Gastroesophageal sphincter (tissue), 4 donors: Measurements from ENCODE around the gene SDS. TPM values are rescaled to one million over a fixed set of nuclear protein-coding genes. Genes with fewer than 3 reads are reported as not detected.

Experiments used
- ATAC-seq: fragments of 150-250 bp; one replicate; pipeline ENCODE4 v1.9.1; 2016; ENCODE audit warnings: mild to moderate bottlenecking, moderate library complexity
- H3K27ac ChIP-seq, 4 donors: fragments of 200-600 bp; sonication (generic) in 3 of 4; 1 replicate in 3 of 4; 2 replicates in 1 of 4; pipeline ENCODE4 v1.5.1; 2016 to 2019
- H3K27me3 ChIP-seq: fragments of 200-600 bp; sonication (generic); one replicate; pipeline ENCODE4 v1.5.1; 2019
- H3K36me3 ChIP-seq, 2 donors: fragments of 200-600 bp; sonication (generic); one replicate each; pipeline ENCODE4 v1.5.1; 2019; ENCODE audit warnings: control low read depth in 1 of 2
- H3K4me1 ChIP-seq, 3 donors: fragments of 200-600 bp; sonication (generic); 1 replicate in 2 of 3; 2 replicates in 1 of 3; pipeline ENCODE4 v1.5.1; 2016 to 2019; ENCODE audit warnings: control low read depth in 2 of 3
- H3K4me3 ChIP-seq, 2 donors: fragments of 200-600 bp; sonication (generic); one replicate each; pipeline ENCODE4 v1.5.1; 2019; ENCODE audit warnings: mild to moderate bottlenecking in 1 of 2, moderate library complexity in 1 of 2
- H3K9me3 ChIP-seq, 3 donors: fragments of 200-600 bp; sonication (generic); one replicate each; pipeline ENCODE4 v1.5.1; 2017 to 2019; ENCODE audit warnings: control low read depth in 2 of 3
- CTCF ChIP-seq, 4 experiments: fragments of 200-600 bp in 2 of 4; fragments of 450-650 bp in 2 of 4; sonication (generic) in 1 of 4; IDR thresholded peaks; one replicate each; pipeline ENCODE4 v1.5.1; 2017 to 2019; ENCODE audit warnings: antibody characterized with exemption in 4 of 4, mild to moderate bottlenecking in 2 of 4, moderate library complexity in 2 of 4
- EP300 ChIP-seq: sonication (generic); formaldehyde crosslinking; IDR thresholded peaks from one replicate; pipeline ENCODE4 v1.6.1; 2017; ENCODE audit warnings: antibody characterized with exemption, mild to moderate bottlenecking
- POLR2A ChIP-seq, 2 donors: fragments of 450-650 bp; IDR thresholded peaks; one replicate each; pipeline ENCODE4 v1.6.1; 2017; ENCODE audit warnings: antibody characterized with exemption in 2 of 2, mild to moderate bottlenecking in 2 of 2, moderate library complexity in 1 of 2
- POLR2AphosphoS5 ChIP-seq: sonication (generic); formaldehyde crosslinking; IDR thresholded peaks from one replicate; pipeline ENCODE4 v1.6.1; 2017; ENCODE audit warnings: antibody characterized with exemption
- WGBS, 2 donors: methylation state at CpG; one replicate each; pipeline ENCODE4 v1.1.5; 2018; ENCODE audit warnings: low coverage in 1 of 2; 5-methylcytosine and 5-hydroxymethylcytosine counted together
- total RNA-seq, 4 donors: library from RNA; depleted of rRNA; stranded (reverse); fragments of >200 nt; gene quantifications; one replicate each; pipeline ENCODE4 v1.1.0, GENCODE V29; 2016

The SDS gene
- total RNA-seq, 4 donors from 2014 or later: 0.39 to 5.5 TPM; not detected in 2

GRCh38 chr12:113427882-113428281, 24.2 kb upstream of the SDS start:
- no peaks in the 10 kb centered on the region for H3K36me3 ChIP-seq
- ATAC-seq: no peak
- TF ChIP-seq POLR2AphosphoS5: no peak
- TF ChIP-seq EP300: no peak
- TF ChIP-seq POLR2A (IDR thresholded peaks at IDR 0.05): no peak
- TF ChIP-seq CTCF (IDR thresholded peaks at IDR 0.05): no peak
- 72% methylated on average over 4 of the region's 9 CpGs; no CpG with 5 or more reads in 1 of the 2 donors for WGBS, 2 donors
- H3K4me3 ChIP-seq: no peak overlapping the region
- H3K27me3 ChIP-seq: peaks cover 10% of the 10 kb centered on the region
- peaks cover 0 to 7% (median 0%) of the 10 kb centered on the region in 3 donors for H3K9me3 ChIP-seq
- peaks cover 0 to 3% (median 0%) of the 10 kb centered on the region in 3 donors for H3K4me1 ChIP-seq
- no peak overlapping the region for H3K27ac ChIP-seq

- ATAC-seq: no peak
- 35% methylated on average over 2 to 11 of the region's 11 CpGs for WGBS, 2 donors
Measured at GRCh38 chr12:113425960-113426453, 22.3 kb upstream of the SDS start.

GRCh38 chr12:113424915-113425823, 21.5 kb upstream of the SDS start:
- Histone ChIP-seq H3K4me1 (peaks cover 0 to 16% (median 0%) of the 10 kb centered on the region in 3 donors), H3K9me3 (peaks cover 0 to 4% (median 0%) of the 10 kb centered on the region in 3 donors), H3K4me3 (no peak overlapping the region), H3K36me3 (no peaks in the 10 kb centered on the region), H3K27ac (no peak overlapping the region), H3K27me3 (peaks cover 10% of the 10 kb centered on the region)
- TF ChIP-seq POLR2AphosphoS5 (no peak), CTCF (IDR thresholded peaks at IDR 0.05) (peak in 3 of 4 experiments; percentile 49 to 75 (median 67))
- 11 to 49% methylated on average over 3 to 6 of the region's 20 CpGs for WGBS, 2 donors
- ATAC-seq: no peak

More at GRCh38 chr12:113425960-113426453, 22.3 kb upstream of the SDS start:
- Histone ChIP-seq H3K4me3 (no peak overlapping the region), H3K27ac (no peak overlapping the region), H3K4me1 (peaks cover 0 to 16% (median 0%) of the 10 kb centered on the region in 3 donors), H3K36me3 (no peaks in the 10 kb centered on the region), H3K9me3 (peaks cover 0 to 7% (median 0%) of the 10 kb centered on the region in 3 donors), H3K27me3 (peaks cover 10% of the 10 kb centered on the region)
- no peak for TF ChIP-seq CTCF (IDR thresholded peaks at IDR 0.05)
- no peak for TF ChIP-seq POLR2A (IDR thresholded peaks at IDR 0.05)
- no peak for TF ChIP-seq EP300
- no peak for TF ChIP-seq POLR2AphosphoS5

- H3K36me3 ChIP-seq: no peaks in the 10 kb centered on the region
- WGBS, 2 donors: 100% methylated on average over 1 of the region's 1 CpG; no CpG with 5 or more reads in 1 of the 2 donors
- H3K27ac ChIP-seq: no peak overlapping the region
- TF ChIP-seq POLR2AphosphoS5 (no peak), POLR2A (IDR thresholded peaks at IDR 0.05) (no peak), CTCF (IDR thresholded peaks at IDR 0.05) (no peak), EP300 (no peak)
- H3K4me3 ChIP-seq: no peak overlapping the region
- H3K4me1 ChIP-seq: peaks cover 0 to 16% (median 0%) of the 10 kb centered on the region in 3 donors
- peaks cover 10% of the 10 kb centered on the region for H3K27me3 ChIP-seq
- H3K9me3 ChIP-seq: no peaks in the 10 kb centered on the region
- no peak for ATAC-seq
Measured at GRCh38 chr12:113424456-113424855, 20.8 kb upstream of the SDS start.
